Measurements from ENCODE around the gene C11orf54. TPM values are rescaled to one million over a fixed set of nuclear protein-coding genes. Genes with fewer than 3 reads are reported as not detected.
"Not testable (repeated sequence)": the region's sequence is repeated elsewhere in the genome, so short reads cannot be mapped to it uniquely, and the experiment has no call there.

Gene C11orf54
- total and polyA plus RNA-seq, 4 donors = 20.4 to 66.1 (median 22.0) TPM

DNA sequence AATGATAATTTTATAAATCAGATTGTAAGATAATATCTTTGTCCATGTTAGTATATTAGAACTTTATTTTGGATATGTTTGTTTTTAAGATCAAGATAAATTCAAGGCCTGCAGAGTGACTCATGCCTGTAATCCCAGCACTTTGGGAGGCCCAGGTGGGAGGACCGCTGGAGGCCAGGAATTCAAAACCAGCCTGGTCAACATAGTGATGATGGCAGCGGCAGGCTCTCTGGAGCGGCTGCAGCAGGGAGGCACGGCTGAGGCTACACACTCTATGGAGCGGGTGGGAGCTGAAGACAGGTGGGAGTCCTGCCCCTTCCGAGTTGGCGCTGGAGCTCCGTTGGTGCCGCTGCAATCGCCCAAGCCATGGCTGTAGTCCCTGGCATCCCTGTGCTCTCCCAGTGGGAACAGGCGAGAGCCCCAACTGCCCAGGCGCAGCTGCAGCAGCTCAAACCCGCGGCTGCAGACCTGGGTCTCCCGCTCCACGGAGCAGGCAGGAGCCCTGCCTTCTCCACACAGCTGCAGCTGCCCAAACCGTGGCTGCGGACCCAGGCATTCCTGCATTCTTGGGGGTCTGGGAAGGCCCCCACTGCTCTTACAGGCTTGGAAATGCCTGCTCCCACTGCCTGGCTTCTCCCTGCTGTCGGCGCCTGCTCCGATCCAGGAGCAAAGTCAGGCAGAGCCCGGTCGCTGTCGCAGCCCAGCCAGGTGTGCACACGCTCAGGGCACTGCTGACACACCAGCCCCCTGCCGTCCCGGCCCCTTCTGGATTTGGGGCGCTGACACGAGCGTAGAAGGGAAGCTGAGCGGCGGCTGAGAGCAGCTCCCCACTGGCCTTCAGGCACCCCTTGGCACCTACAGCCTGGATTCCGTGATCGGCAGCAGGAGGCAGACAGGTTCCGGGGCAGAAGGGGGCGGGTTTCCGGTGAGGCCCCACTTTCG is 16.7 kb downstream of the C11orf54 start:
- H3K36me3 ChIP-seq (ENCODE audit: control insufficient read depth in 4 of 4, insufficient read depth in 4 of 4, low read length in 4 of 4) = peaks cover 18 to 35% (median 27%) of the 10 kb centered on the region in 4 donors
- no peak overlapping the region for H3K4me3 ChIP-seq
- DNase-seq (no peak), ATAC-seq (ENCODE audit: insufficient read depth, low FRiP score) (no peak)
- WGBS, 2 donors = 98% methylated on average over 38 of the region's 38 CpGs
- TF ChIP-seq, protein P1, sequence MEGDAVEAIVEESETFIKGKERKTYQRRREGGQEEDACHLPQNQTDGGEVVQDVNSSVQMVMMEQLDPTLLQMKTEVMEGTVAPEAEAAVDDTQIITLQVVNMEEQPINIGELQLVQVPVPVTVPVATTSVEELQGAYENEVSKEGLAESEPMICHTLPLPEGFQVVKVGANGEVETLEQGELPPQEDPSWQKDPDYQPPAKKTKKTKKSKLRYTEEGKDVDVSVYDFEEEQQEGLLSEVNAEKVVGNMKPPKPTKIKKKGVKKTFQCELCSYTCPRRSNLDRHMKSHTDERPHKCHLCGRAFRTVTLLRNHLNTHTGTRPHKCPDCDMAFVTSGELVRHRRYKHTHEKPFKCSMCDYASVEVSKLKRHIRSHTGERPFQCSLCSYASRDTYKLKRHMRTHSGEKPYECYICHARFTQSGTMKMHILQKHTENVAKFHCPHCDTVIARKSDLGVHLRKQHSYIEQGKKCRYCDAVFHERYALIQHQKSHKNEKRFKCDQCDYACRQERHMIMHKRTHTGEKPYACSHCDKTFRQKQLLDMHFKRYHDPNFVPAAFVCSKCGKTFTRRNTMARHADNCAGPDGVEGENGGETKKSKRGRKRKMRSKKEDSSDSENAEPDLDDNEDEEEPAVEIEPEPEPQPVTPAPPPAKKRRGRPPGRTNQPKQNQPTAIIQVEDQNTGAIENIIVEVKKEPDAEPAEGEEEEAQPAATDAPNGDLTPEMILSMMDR (IDR thresholded peaks at IDR 0.05; ENCODE audit: control extremely low read depth, extremely low read depth) = no peak
- H3K4me1 ChIP-seq (ENCODE audit: control insufficient read depth in 5 of 5, insufficient read depth in 5 of 5, low read length in 5 of 5) = no peaks in the 10 kb centered on the region
- no peak overlapping the region for H3K9ac ChIP-seq (ENCODE audit: insufficient read depth in 1 of 2, low read length in 2 of 2)
- no peaks in the 10 kb centered on the region for H3K27me3 ChIP-seq (ENCODE audit: control insufficient read depth in 3 of 3, insufficient read depth in 3 of 3, low read length in 2 of 3)
- peaks cover 0 to 2% (median 0%) of the 10 kb centered on the region in 4 donors for H3K9me3 ChIP-seq (ENCODE audit: control insufficient read depth in 4 of 4, insufficient read depth in 3 of 4, low read length in 3 of 4)
- no peak overlapping the region for H3K27ac ChIP-seq (ENCODE audit: low read depth in 1 of 2, low read length in 1 of 2)

DNA sequence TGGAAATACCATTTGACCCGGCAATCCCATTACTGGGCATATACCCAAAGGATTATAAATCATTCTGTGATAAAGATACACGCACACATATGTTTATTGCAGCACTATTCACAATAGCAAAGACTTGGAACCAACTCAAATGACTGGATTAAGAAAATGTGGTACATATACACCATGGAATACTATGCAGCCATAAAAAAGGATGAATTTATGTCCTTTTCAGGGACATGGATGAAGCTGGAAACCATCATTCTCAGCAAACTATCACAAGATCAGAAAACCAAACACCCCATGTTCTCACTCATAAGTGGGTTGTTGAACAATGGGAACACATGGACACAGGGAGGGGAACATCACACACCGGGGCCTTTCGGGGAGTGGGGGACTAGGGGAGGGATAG is 17.7 kb downstream of the C11orf54 start:
- DNase-seq; H3K9me3 ChIP-seq (ENCODE audit: control insufficient read depth in 4 of 4, insufficient read depth in 3 of 4, low read length in 3 of 4); H3K9ac ChIP-seq (ENCODE audit: insufficient read depth in 1 of 2, low read length in 2 of 2); H3K27me3 ChIP-seq (ENCODE audit: control insufficient read depth in 3 of 3, insufficient read depth in 3 of 3, low read length in 2 of 3); ATAC-seq (ENCODE audit: insufficient read depth, low FRiP score); H3K4me3 ChIP-seq; H3K4me1 ChIP-seq (ENCODE audit: control insufficient read depth in 5 of 5, insufficient read depth in 5 of 5, low read length in 5 of 5); H3K27ac ChIP-seq (ENCODE audit: low read depth in 1 of 2, low read length in 1 of 2): not testable (repeated sequence)
- 92 to 95% methylated on average over 4 of the region's 4 CpGs for WGBS, 2 donors
- H3K36me3 ChIP-seq (ENCODE audit: control insufficient read depth in 4 of 4, insufficient read depth in 4 of 4, low read length in 4 of 4) = peaks cover 18 to 37% (median 30%) of the 10 kb centered on the region in 4 donors

DNA sequence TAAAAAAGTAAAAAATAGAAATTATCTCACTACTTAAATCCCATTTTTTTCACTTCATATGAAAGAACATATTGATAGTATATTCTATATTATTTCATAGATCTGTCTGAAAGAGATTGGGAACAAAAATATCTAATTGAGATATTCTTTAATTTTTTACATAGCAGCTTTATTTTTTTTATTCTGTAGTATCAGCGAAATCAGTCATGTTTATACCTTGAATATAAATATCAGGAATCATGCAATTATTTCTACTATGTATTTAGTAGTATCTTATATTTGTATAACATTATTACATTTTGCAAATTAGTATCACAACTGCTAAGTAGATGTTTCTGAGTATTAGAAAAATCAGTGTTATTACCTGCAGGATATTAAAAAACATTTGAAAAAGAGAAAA is 20.4 kb downstream of the C11orf54 start:
- H3K27me3 ChIP-seq (ENCODE audit: control insufficient read depth in 3 of 3, insufficient read depth in 3 of 3, low read length in 2 of 3) = no peaks in the 10 kb centered on the region
- ATAC-seq (ENCODE audit: insufficient read depth, low FRiP score) = no peak

DNA sequence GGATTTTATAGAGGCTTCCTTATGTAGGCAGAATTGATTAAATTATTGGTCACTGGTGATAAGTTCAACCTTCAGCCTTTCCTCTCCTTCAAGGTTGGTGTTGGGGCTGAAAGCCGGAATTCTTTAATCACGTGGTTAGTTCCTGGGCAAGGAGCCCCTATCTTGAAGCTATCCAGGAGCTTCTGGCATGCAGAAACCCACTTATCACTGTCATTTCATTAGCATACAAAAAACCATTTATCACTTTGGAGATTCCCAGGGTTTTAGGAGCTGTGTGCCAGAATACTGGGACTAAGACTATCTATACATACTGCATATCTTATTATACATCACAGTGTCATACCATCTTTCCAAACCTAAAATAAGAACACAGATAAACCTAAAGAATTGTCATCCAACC is 24.1 kb downstream of the C11orf54 start:
- Histone ChIP-seq H3K9me3 (ENCODE audit: control insufficient read depth in 4 of 4, insufficient read depth in 3 of 4, low read length in 3 of 4) (no peaks in the 10 kb centered on the region), H3K27me3 (ENCODE audit: control insufficient read depth in 3 of 3, insufficient read depth in 3 of 3, low read length in 2 of 3) (no peaks in the 10 kb centered on the region), H3K27ac (ENCODE audit: low read depth in 1 of 2, low read length in 1 of 2) (no peak overlapping the region), H3K36me3 (ENCODE audit: control insufficient read depth in 4 of 4, insufficient read depth in 4 of 4, low read length in 4 of 4) (peaks cover 0 to 18% (median 12%) of the 10 kb centered on the region in 4 donors), H3K4me3 (no peak overlapping the region), H3K9ac (ENCODE audit: insufficient read depth in 1 of 2, low read length in 2 of 2) (no peak overlapping the region), H3K4me1 (ENCODE audit: control insufficient read depth in 5 of 5, insufficient read depth in 5 of 5, low read length in 5 of 5) (peaks cover 0 to 3% (median 0%) of the 10 kb centered on the region in 5 donors)
- no peak for ATAC-seq (ENCODE audit: insufficient read depth, low FRiP score)
- 78 to 97% methylated on average over 2 of the region's 2 CpGs for WGBS, 2 donors
- TF ChIP-seq, protein P1 (IDR thresholded peaks at IDR 0.05; ENCODE audit: control extremely low read depth, extremely low read depth) = no peak
- no peak for DNase-seq

More for the DNA sequence above, 20.4 kb downstream of the C11orf54 start:
- Histone ChIP-seq H3K27ac (ENCODE audit: low read depth in 1 of 2, low read length in 1 of 2) (no peak overlapping the region), H3K4me3 (no peak overlapping the region), H3K9ac (ENCODE audit: insufficient read depth in 1 of 2, low read length in 2 of 2) (no peak overlapping the region), H3K4me1 (ENCODE audit: control insufficient read depth in 5 of 5, insufficient read depth in 5 of 5, low read length in 5 of 5) (peaks cover 0 to 3% (median 0%) of the 10 kb centered on the region in 5 donors), H3K36me3 (ENCODE audit: control insufficient read depth in 4 of 4, insufficient read depth in 4 of 4, low read length in 4 of 4) (peaks cover 11 to 30% (median 23%) of the 10 kb centered on the region in 4 donors), H3K9me3 (ENCODE audit: control insufficient read depth in 4 of 4, insufficient read depth in 3 of 4, low read length in 3 of 4) (peaks cover 0 to 2% (median 0%) of the 10 kb centered on the region in 4 donors)
- no peak for DNase-seq
- TF ChIP-seq, protein P1 (IDR thresholded peaks at IDR 0.05; ENCODE audit: control extremely low read depth, extremely low read depth) = no peak
- WGBS, 2 donors = 97 to 100% methylated on average over 1 of the region's 1 CpG
